ENCODE measurements around the gene RBP5.

DNA sequence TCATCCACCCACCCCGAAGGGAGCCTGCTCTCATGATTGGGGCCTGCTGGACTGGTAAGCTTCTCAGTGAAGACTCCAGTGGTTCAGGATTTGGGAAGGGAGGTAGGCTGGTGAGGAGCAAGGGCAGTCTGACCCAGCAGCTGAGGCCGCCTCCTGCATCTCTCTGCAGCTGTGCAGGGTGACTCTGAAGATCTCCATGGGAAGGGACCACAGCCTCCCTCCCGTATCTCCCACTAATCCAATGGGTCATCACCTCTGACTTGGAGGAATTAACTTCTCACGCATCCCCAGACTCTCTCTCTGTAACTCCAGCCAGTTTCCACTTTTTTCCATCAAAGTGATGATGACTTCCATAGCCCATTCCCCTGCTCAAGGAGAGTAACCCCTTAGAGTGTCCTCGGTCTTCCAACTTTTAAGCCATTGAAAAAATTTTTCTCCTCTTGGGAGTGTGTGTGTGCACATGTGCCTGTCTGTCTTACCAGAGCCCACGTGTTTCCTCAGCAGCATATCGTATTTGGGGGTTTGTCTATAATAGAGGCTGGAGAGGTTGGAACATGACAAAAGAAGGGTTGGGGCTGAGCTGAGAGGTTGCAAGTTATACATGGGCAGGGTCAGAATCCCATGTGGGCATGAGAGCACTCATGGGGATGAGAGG is 12.8 kb upstream of the RBP5 start:
- TF ChIP-seq POLR2A (IDR thresholded peaks at IDR 0.05) (no peak), POLR2AphosphoS5 (IDR thresholded peaks at IDR 0.05) (no peak), EP300 (IDR thresholded peaks at IDR 0.05) (no peak)
- TF ChIP-seq, protein P1, sequence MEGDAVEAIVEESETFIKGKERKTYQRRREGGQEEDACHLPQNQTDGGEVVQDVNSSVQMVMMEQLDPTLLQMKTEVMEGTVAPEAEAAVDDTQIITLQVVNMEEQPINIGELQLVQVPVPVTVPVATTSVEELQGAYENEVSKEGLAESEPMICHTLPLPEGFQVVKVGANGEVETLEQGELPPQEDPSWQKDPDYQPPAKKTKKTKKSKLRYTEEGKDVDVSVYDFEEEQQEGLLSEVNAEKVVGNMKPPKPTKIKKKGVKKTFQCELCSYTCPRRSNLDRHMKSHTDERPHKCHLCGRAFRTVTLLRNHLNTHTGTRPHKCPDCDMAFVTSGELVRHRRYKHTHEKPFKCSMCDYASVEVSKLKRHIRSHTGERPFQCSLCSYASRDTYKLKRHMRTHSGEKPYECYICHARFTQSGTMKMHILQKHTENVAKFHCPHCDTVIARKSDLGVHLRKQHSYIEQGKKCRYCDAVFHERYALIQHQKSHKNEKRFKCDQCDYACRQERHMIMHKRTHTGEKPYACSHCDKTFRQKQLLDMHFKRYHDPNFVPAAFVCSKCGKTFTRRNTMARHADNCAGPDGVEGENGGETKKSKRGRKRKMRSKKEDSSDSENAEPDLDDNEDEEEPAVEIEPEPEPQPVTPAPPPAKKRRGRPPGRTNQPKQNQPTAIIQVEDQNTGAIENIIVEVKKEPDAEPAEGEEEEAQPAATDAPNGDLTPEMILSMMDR (IDR thresholded peaks at IDR 0.05), result no peak

All from stomach (tissue), 4 donors.